K562 (cell line): ENCODE measurements around the gene GNS. TPM values are rescaled to one million over a fixed set of nuclear protein-coding genes. Genes with fewer than 3 reads are reported as not detected.
A peak's percentile ranks its signal among the peaks of the same experiment; 100 is the strongest.

Experiments used
- CTCF ChIP-seq, 3 experiments: IDR thresholded peaks in 2 of 3; conservative IDR thresholded peaks in 1 of 3; 2 replicates each; pipeline ENCODE4 v1.5.1; 2011 to 2012; ENCODE audit warnings: low read length in 3 of 3, mild to moderate bottlenecking in 3 of 3, control low read depth in 2 of 3, improper control_type of control experiment in 1 of 3, inconsistent platforms in 1 of 3, low read depth in 1 of 3, mixed read lengths in 1 of 3, moderate library complexity in 1 of 3; ENCODE audit not compliant: insufficient read depth in 2 of 3
- GABPA ChIP-seq: fragments of 200-800 bp; sonication (Bioruptor generic); conservative IDR thresholded peaks from 2 replicates; pipeline ENCODE4 v1.6.1; 2016; ENCODE audit warnings: low read depth, missing genetic modification characterization, missing compliant biosample characterization
- HDAC1 ChIP-seq, 2 experiments: fragments of 450-650 bp; IDR thresholded peaks; 2 replicates each; pipeline ENCODE4 v1.6.1; 2016 to 2017; ENCODE audit warnings: inconsistent platforms in 1 of 2, mild to moderate bottlenecking in 1 of 2, moderate library complexity in 1 of 2
- MTA1 ChIP-seq: fragments of 450-650 bp; IDR thresholded peaks from 2 replicates; pipeline ENCODE4 v1.6.1; 2017; ENCODE audit warnings: borderline replicate concordance
- NCOA4 ChIP-seq: fragments of 450-650 bp; IDR thresholded peaks from 2 replicates; pipeline ENCODE4 v1.6.1; 2018; ENCODE audit warnings: mild to moderate bottlenecking; ENCODE audit not compliant: partially characterized antibody
- UBTF ChIP-seq, 2 experiments: IDR thresholded peaks; 2 replicates each; pipeline ENCODE4 v1.6.1; 2012; ENCODE audit warnings: improper control_type of control experiment in 2 of 2, low read depth in 2 of 2, low read length in 2 of 2, borderline replicate concordance in 1 of 2
- ZBTB17 ChIP-seq: fragments of 450-650 bp; formaldehyde crosslinking; IDR thresholded peaks from 2 replicates; pipeline ENCODE4 v1.4.0; 2020; ENCODE audit warnings: mild to moderate bottlenecking
- ZNF551 ChIP-seq: fragments of 250-450 bp; sonication (Bioruptor Pico); IDR thresholded peaks from 2 replicates; pipeline ENCODE4 v1.5.0; 2021; ENCODE audit warnings: mild to moderate bottlenecking, moderate library complexity
- polyA plus RNA-seq, 8 experiments: library from polyadenylated mRNA; depleted of rRNA in 4 of 8; stranded (reverse) in 5 of 8; unstranded in 3 of 8; fragments of >200 nt; fragmentation: Nextera tagmentation in 2 of 8; fragmentation: Illumina TruSeq in 1 of 8; extraction: Ambion mirVana in 2 of 8; extraction: Trizol in 1 of 8; gene quantifications; 2 replicates each; pipeline versions ENCODE4 v1.2.1 to v1.2.3, GENCODE V29; 2011 to 2014; ENCODE audit warnings: inconsistent platforms in 1 of 8, missing spikeins in 1 of 8
- total RNA-seq, 7 experiments: library from RNA; depleted of rRNA in 6 of 7; stranded (reverse); fragments of >200 nt in 6 of 7; fragmentation: Illumina TruSeq in 2 of 7; extraction: Trizol in 2 of 7; gene quantifications; 2 replicates each; pipeline versions ENCODE4 v1.2.1 to v1.2.3, GENCODE V29; 2011 to 2021; ENCODE audit warnings: low replicate concordance in 1 of 7
- TF ChIP-seq, protein P1 (sequence below), 2 experiments: fragments of 450-650 bp in 1 of 2; sonication (generic) in 1 of 2; formaldehyde crosslinking in 1 of 2; IDR thresholded peaks in 1 of 2; conservative IDR thresholded peaks in 1 of 2; 2 replicates each; pipeline versions ENCODE4 v1.6.1 to v1.8.1; 2016 to 2023; ENCODE audit warnings: mild to moderate bottlenecking in 2 of 2, moderate library complexity in 2 of 2, inconsistent platforms in 1 of 2, missing genetic modification reagents in 1 of 2
- TF ChIP-seq, protein P2 (sequence below): sonication (generic); formaldehyde crosslinking; IDR thresholded peaks from 2 replicates; pipeline ENCODE4 v1.5.0; 2020; ENCODE audit warnings: missing genetic modification reagents

GNS gene
- total and polyA plus RNA-seq, 9 of the 15 experiments (the other 6 are each of a cell fraction or from before 2014, with no cell fraction given) = 4.6 to 30.3 (median 18.9) TPM

DNA sequence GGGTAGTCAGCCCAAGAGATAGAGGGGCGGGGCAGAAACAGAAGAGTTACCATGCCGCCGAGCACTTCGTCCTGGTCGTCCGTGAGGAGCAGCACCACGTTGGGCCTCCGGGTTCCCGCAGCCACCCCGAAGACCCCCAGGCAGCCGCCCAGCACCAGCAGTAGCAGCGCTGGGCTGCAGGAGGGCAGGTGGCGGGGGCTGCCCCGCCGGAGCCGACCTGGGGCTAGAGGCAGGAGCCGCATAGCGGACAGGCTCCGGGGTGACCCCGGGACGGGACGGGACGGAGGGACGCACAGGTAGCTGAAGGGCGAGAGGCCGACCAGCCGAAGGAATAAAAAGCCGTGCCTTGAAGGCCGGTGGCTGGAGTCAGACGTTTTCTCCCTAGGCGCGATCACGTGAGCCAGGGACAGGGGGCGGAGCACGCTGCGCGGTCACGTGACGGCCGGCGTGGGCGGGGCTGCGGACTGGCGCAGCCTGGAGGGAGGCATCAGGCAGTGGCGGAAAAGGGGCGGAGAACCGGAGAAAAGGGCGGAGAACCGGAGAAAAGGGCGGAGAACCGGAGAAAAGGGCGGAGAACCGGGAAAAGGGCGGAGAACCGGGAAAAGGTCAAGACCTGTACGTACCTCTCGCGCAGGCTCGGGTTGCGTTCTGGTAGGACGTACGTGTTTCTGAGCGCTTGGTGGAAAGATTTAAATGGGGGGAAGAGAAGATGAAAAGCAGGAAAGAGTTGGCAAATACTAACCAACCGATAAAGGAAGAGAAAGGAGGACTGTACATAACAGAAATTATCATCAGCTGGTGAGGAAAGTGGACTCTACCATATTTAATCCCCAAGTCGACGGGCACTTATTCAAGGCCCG is at the start of gene GNS (continued):
- TF ChIP-seq, protein P1, sequence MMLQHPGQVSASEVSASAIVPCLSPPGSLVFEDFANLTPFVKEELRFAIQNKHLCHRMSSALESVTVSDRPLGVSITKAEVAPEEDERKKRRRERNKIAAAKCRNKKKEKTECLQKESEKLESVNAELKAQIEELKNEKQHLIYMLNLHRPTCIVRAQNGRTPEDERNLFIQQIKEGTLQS (IDR thresholded peaks at IDR 0.05) = 0 out of 2 replicates have a peak, but pooled peaks have one; percentile 31
- TF ChIP-seq, protein P1 (CRISPR knock-in tag; conservative IDR thresholded peaks at IDR 0.05) = no peak
- TF ChIP-seq NCOA4 (no peak), ZNF551 (CRISPR knock-in tag) (no peak), ZBTB17 (CRISPR knock-in tag) (0 out of 2 replicates have a peak, but pooled peaks have one; percentile 11), HDAC1 (IDR thresholded peaks at IDR 0.05) (peak in 1 of 2 experiments; percentile 92; a peak in 2 of 4 replicates), GABPA (tag) (0 out of 2 replicates have a peak, but pooled peaks have one; percentile 23), MTA1 (peak; percentile 72; the same call in 1 of the 2 replicates), CTCF (IDR thresholded peaks at IDR 0.05 in 2 of 3, conservative IDR thresholded peaks at IDR 0.05 in 1 of 3; ENCODE audit: insufficient read depth in 2 of 3, low read depth in 1 of 3, low read length in 3 of 3) (no peak), UBTF (IDR thresholded peaks at IDR 0.05; ENCODE audit: borderline replicate concordance in 1 of 2, low read depth in 2 of 2, low read length in 2 of 2) (no peak)
- TF ChIP-seq, protein P2, sequence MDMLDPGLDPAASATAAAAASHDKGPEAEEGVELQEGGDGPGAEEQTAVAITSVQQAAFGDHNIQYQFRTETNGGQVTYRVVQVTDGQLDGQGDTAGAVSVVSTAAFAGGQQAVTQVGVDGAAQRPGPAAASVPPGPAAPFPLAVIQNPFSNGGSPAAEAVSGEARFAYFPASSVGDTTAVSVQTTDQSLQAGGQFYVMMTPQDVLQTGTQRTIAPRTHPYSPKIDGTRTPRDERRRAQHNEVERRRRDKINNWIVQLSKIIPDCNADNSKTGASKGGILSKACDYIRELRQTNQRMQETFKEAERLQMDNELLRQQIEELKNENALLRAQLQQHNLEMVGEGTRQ (CRISPR knock-in tag) = peak; percentile 100
